Keratinocyte (primary cell): ENCODE data around the gene WDR27. TPM values are rescaled to one million over a fixed set of nuclear protein-coding genes. Genes with fewer than 3 reads are reported as not detected.

ENCODE experiments used
- DNase-seq: peaks from one replicate; pipeline ENCODE4 v3.0.0-alpha.2; 2011; ENCODE audit warnings: low read depth, missing footprints, low spot score
- FAIRE-seq: peaks from 2 replicates; lab custom pipeline; 2011; peaks lifted over from hg19 to GRCh38; lab: Jason Lieb, UNC
- H2AFZ ChIP-seq: 2 replicates; pipeline ENCODE4 v1.6.0; 2012; ENCODE audit warnings: low read length, control low read depth, inconsistent platforms; ENCODE audit not compliant: control insufficient read depth
- H3K27ac ChIP-seq: 2 replicates; pipeline ENCODE4 v1.5.1; 2011; ENCODE audit warnings: low read length; ENCODE audit not compliant: control insufficient read depth, insufficient read depth
- H3K27me3 ChIP-seq: 3 replicates; pipeline ENCODE4 v1.6.0; 2011; ENCODE audit warnings: low read length; ENCODE audit not compliant: control insufficient read depth, insufficient read depth; ENCODE audit errors: extremely low read depth
- H3K36me3 ChIP-seq, 2 experiments: 2 replicates in 1 of 2; 3 replicates in 1 of 2; pipeline ENCODE4 v1.5.1; 2011; ENCODE audit warnings: low read length in 2 of 2, mild to moderate bottlenecking in 1 of 2; ENCODE audit not compliant: control insufficient read depth in 2 of 2, insufficient read depth in 2 of 2; ENCODE audit errors: extremely low read depth in 1 of 2
- H3K4me1 ChIP-seq: 3 replicates; pipeline ENCODE4 v1.5.1; 2011; ENCODE audit warnings: low read length; ENCODE audit not compliant: control insufficient read depth, insufficient read depth; ENCODE audit errors: extremely low read depth
- H3K4me2 ChIP-seq: 3 replicates; pipeline ENCODE4 v1.6.0; 2011; ENCODE audit warnings: low read depth, low read length; ENCODE audit not compliant: control insufficient read depth, insufficient read depth; ENCODE audit errors: extremely low read depth
- H3K4me3 ChIP-seq, 3 experiments: fragments of 200-600 bp in 1 of 3; sonication (generic) in 1 of 3; 2 replicates in 2 of 3; 3 replicates in 1 of 3; pipeline ENCODE4 v1.5.1; 2011 to 2016; ENCODE audit warnings: low read length in 3 of 3, mild to moderate bottlenecking in 3 of 3, control low read depth in 2 of 3, inconsistent platforms in 1 of 3, low read depth in 1 of 3, mixed read lengths in 1 of 3, mixed run types in 1 of 3, moderate library complexity in 1 of 3; ENCODE audit not compliant: control insufficient read depth in 2 of 3, insufficient read depth in 2 of 3; ENCODE audit errors: extremely low read depth in 1 of 3
- H3K79me2 ChIP-seq: 2 replicates; pipeline ENCODE4 v1.6.0; 2012; ENCODE audit warnings: low read length; ENCODE audit not compliant: control insufficient read depth, insufficient read depth
- H3K9ac ChIP-seq: 3 replicates; pipeline ENCODE4 v1.6.0; 2011; ENCODE audit warnings: low read length; ENCODE audit not compliant: control insufficient read depth, insufficient read depth; ENCODE audit errors: extremely low read depth
- H3K9me1 ChIP-seq: 3 replicates; pipeline ENCODE4 v1.6.0; 2011; ENCODE audit warnings: low read length; ENCODE audit not compliant: control insufficient read depth, insufficient read depth; ENCODE audit errors: extremely low read depth
- H3K9me3 ChIP-seq: 2 replicates; pipeline ENCODE4 v1.5.1; 2012; ENCODE audit warnings: low read depth, low read length; ENCODE audit not compliant: control insufficient read depth
- H4K20me1 ChIP-seq: 3 replicates; pipeline ENCODE4 v1.6.0; 2011; ENCODE audit warnings: low read length; ENCODE audit not compliant: control insufficient read depth, insufficient read depth; ENCODE audit errors: extremely low read depth
- CTCF ChIP-seq, 3 experiments: IDR thresholded peaks in 1 of 3; conservative IDR thresholded peaks in 1 of 3; optimal IDR thresholded peaks in 1 of 3; 2 replicates in 2 of 3; 3 replicates in 1 of 3; pipeline versions ENCODE3 to v1.5.1; 2011; ENCODE audit warnings: low read length in 3 of 3, mild to moderate bottlenecking in 3 of 3, moderate library complexity in 2 of 3, control low read depth in 1 of 3, inconsistent platforms in 1 of 3; ENCODE audit not compliant: insufficient read depth in 2 of 3; ENCODE audit errors: extremely low read depth in 1 of 3
- EZH2 ChIP-seq: IDR thresholded peaks from one replicate; pipeline ENCODE4 v1.6.1; 2012; ENCODE audit warnings: inconsistent platforms, mild to moderate bottlenecking, low read length, moderate library complexity
- dilution Hi-C: fragments of 300-500 bp; cut with MboI; formaldehyde crosslinking; loops from one replicate; pipeline ENCODE4 v1.7.0; 2020; ENCODE audit warnings: low sequenced_read_pairs; ENCODE audit not compliant: extremely low pct_ligation_motif_present
- polyA plus RNA-seq, 5 experiments: library from polyadenylated mRNA; depleted of rRNA in 3 of 5; stranded (reverse) in 3 of 5; stranded (forward) in 1 of 5; unstranded in 1 of 5; fragments of >200 nt; gene quantifications; 1 replicate in 1 of 5; 2 replicates in 3 of 5; 3 replicates in 1 of 5; pipeline versions ENCODE4 v1.2.1 to v1.2.3, GENCODE V29; 2011 to 2012; ENCODE audit warnings: missing spikeins in 2 of 5, low read depth in 1 of 5, low replicate concordance in 1 of 5

WDR27 gene
- polyA plus RNA-seq, 1 donor (not counting 4 experiments of a cell fraction or from before 2014, with no cell fraction given), result 17.8 TPM

DNA sequence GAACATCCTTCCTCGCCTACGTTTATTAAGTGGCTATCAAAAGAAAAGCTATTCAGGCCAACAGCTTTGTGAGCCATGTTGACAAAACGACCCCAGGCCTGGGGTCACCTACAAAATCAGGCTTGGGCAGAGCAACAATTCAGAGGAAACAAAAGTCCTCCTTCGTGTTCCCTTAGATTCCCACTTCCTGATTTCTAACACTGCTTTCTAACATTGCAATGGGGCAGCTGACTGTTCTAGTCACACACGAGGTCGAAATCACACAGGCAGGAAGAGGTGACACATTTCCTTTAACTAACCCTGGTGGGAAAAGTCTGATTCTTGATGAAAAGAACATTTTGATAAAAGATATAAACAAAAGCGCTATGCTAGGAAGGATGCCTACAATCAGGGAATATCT is 31.9 kb downstream of the WDR27 start:
- no peak overlapping the region for H3K4me3 ChIP-seq
- H3K9me1 ChIP-seq, result no peaks in the 10 kb centered on the region
- H3K27ac ChIP-seq, result no peak overlapping the region
- DNase-seq, result no peak
- dilution Hi-C loops, result no loop called here
- H3K9ac ChIP-seq, result no peak overlapping the region
- H3K79me2 ChIP-seq, result no peaks in the 10 kb centered on the region
- H3K36me3 ChIP-seq, result peaks cover 6 to 12% of the 10 kb centered on the region in 2 experiments
- TF ChIP-seq EZH2 (no peak), CTCF (optimal IDR thresholded peaks at IDR 0.05 in 1 of 3, IDR thresholded peaks at IDR 0.05 in 1 of 3, conservative IDR thresholded peaks at IDR 0.05 in 1 of 3; ENCODE audit: extremely low read depth in 1 of 3, insufficient read depth in 2 of 3, low read length in 3 of 3) (no peak)
- no peaks in the 10 kb centered on the region for H3K9me3 ChIP-seq
- H3K4me2 ChIP-seq, result no peak overlapping the region
- no peaks in the 10 kb centered on the region for H3K4me1 ChIP-seq
- H3K27me3 ChIP-seq, result no peaks in the 10 kb centered on the region
- no peak for FAIRE-seq
- no peaks in the 10 kb centered on the region for H4K20me1 ChIP-seq
- H2AFZ ChIP-seq, result no peak overlapping the region

DNA sequence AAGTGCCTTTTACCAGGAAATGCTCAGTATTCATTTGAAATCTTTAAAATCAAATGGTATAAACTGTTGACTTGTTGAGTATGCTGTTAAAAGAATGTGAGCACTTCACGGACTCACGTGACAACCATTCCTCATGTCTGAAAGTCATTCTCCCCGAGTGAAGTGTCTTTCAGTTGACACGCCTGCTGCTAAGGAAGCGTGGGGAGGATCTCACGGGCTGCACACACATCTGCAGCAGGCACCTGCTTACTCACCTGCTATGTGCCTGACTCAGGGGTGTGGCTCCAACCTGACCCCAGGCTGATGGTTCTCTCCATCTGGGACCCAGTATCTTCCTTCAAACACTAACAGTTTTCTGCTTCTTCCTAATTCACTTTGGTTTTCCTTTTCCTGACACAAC is 32.7 kb downstream of the WDR27 start:
- Histone ChIP-seq H3K9ac (no peak overlapping the region), H3K9me1 (no peaks in the 10 kb centered on the region), H3K4me3 (no peak overlapping the region), H3K27me3 (no peaks in the 10 kb centered on the region), H3K4me2 (no peak overlapping the region), H3K27ac (no peak overlapping the region), H4K20me1 (no peaks in the 10 kb centered on the region), H2AFZ (no peak overlapping the region), H3K9me3 (no peaks in the 10 kb centered on the region), H3K79me2 (no peaks in the 10 kb centered on the region), H3K4me1 (no peaks in the 10 kb centered on the region), H3K36me3 (peaks cover 6 to 12% of the 10 kb centered on the region in 2 experiments)
- FAIRE-seq (no peak), DNase-seq (no peak)
- TF ChIP-seq EZH2, result no peak
- no peak for TF ChIP-seq CTCF (optimal IDR thresholded peaks at IDR 0.05 in 1 of 3, IDR thresholded peaks at IDR 0.05 in 1 of 3, conservative IDR thresholded peaks at IDR 0.05 in 1 of 3; ENCODE audit: extremely low read depth in 1 of 3, insufficient read depth in 2 of 3, low read length in 3 of 3)
- dilution Hi-C loops, result no loop called here
